ENCODE results near the gene ATAD2B. TPM values are rescaled to one million over a fixed set of nuclear protein-coding genes. Genes with fewer than 3 reads are reported as not detected.

Gene ATAD2B
- total and polyA plus RNA-seq, 2 donors (not counting 1 experiment from before 2014, with no cell fraction given) = 3.6 to 11.4 TPM

- Histone ChIP-seq H2AFZ (ENCODE audit: low read length) (no peak overlapping the region), H3K4me1 (ENCODE audit: control insufficient read depth, extremely low read depth, insufficient read depth, low read length) (no peaks in the 10 kb centered on the region), H3K9me3 (ENCODE audit: control insufficient read depth, insufficient read depth, low read depth, low read length) (no peaks in the 10 kb centered on the region), H3K9ac (ENCODE audit: insufficient read depth, low read length) (no peak overlapping the region), H3K79me2 (ENCODE audit: control insufficient read depth, insufficient read depth, low read length) (no peaks in the 10 kb centered on the region), H3K27me3 (ENCODE audit: control insufficient read depth, insufficient read depth, low read length) (no peaks in the 10 kb centered on the region), H3K4me2 (ENCODE audit: extremely low read depth, insufficient read depth, low read length) (no peak overlapping the region), H3K36me3 (ENCODE audit: control insufficient read depth, insufficient read depth, low read length) (no peaks in the 10 kb centered on the region), H3K27ac (ENCODE audit: insufficient read depth, low read length) (no peak overlapping the region), H4K20me1 (ENCODE audit: control insufficient read depth, extremely low read depth, insufficient read depth, low read length) (no peaks in the 10 kb centered on the region), H3K4me3 (replicated peaks in 1 of 4; ENCODE audit: control extremely low read depth in 1 of 4, insufficient read depth in 1 of 4, low read depth in 3 of 4, low read length in 4 of 4) (no peak overlapping the region)
- DNase-seq (ENCODE audit: low read depth in 2 of 2) = no peak
- TF ChIP-seq EZH2 (IDR thresholded peaks at IDR 0.05; ENCODE audit: low read length, missing control alignments) (no peak), CTCF (conservative IDR thresholded peaks at IDR 0.05 in 1 of 2, IDR thresholded peaks at IDR 0.05 in 1 of 2; ENCODE audit: low read depth in 1 of 2, low read length in 2 of 2) (no peak)
Measured at GRCh38 chr2:23837871-23838270, 89.1 kb downstream of the ATAD2B start.

- no peaks in the 10 kb centered on the region for H3K36me3 ChIP-seq (ENCODE audit: control insufficient read depth, insufficient read depth, low read length)
- H3K4me1 ChIP-seq (ENCODE audit: control insufficient read depth, extremely low read depth, insufficient read depth, low read length) = no peaks in the 10 kb centered on the region
- TF ChIP-seq EZH2 (IDR thresholded peaks at IDR 0.05; ENCODE audit: low read length, missing control alignments) (no peak), CTCF (conservative IDR thresholded peaks at IDR 0.05 in 1 of 2, IDR thresholded peaks at IDR 0.05 in 1 of 2; ENCODE audit: low read depth in 1 of 2, low read length in 2 of 2) (no peak)
Measured at GRCh38 chr2:23836971-23837565, 89.9 kb downstream of the ATAD2B start.

GRCh38 chr2:23836505-23836904 lies 90.4 kb downstream of the ATAD2B start:
- Histone ChIP-seq H3K4me2 (ENCODE audit: extremely low read depth, insufficient read depth, low read length) (no peak overlapping the region), H3K27me3 (ENCODE audit: control insufficient read depth, insufficient read depth, low read length) (no peaks in the 10 kb centered on the region), H3K4me3 (replicated peaks in 1 of 4; ENCODE audit: control extremely low read depth in 1 of 4, insufficient read depth in 1 of 4, low read depth in 3 of 4, low read length in 4 of 4) (no peak overlapping the region), H3K27ac (ENCODE audit: insufficient read depth, low read length) (no peak overlapping the region), H3K9ac (ENCODE audit: insufficient read depth, low read length) (no peak overlapping the region), H3K79me2 (ENCODE audit: control insufficient read depth, insufficient read depth, low read length) (no peaks in the 10 kb centered on the region), H4K20me1 (ENCODE audit: control insufficient read depth, extremely low read depth, insufficient read depth, low read length) (no peaks in the 10 kb centered on the region), H3K9me3 (ENCODE audit: control insufficient read depth, insufficient read depth, low read depth, low read length) (no peaks in the 10 kb centered on the region), H3K36me3 (ENCODE audit: control insufficient read depth, insufficient read depth, low read length) (no peaks in the 10 kb centered on the region), H2AFZ (ENCODE audit: low read length) (no peak overlapping the region), H3K4me1 (ENCODE audit: control insufficient read depth, extremely low read depth, insufficient read depth, low read length) (no peaks in the 10 kb centered on the region)
- TF ChIP-seq CTCF (conservative IDR thresholded peaks at IDR 0.05 in 1 of 2, IDR thresholded peaks at IDR 0.05 in 1 of 2; ENCODE audit: low read depth in 1 of 2, low read length in 2 of 2) = no peak
- DNase-seq (ENCODE audit: low read depth in 2 of 2) = no peak

More at GRCh38 chr2:23836971-23837565, 89.9 kb downstream of the ATAD2B start:
- no peak overlapping the region for H3K4me2 ChIP-seq (ENCODE audit: extremely low read depth, insufficient read depth, low read length)
- no peak overlapping the region for H2AFZ ChIP-seq (ENCODE audit: low read length)
- H3K27ac ChIP-seq (ENCODE audit: insufficient read depth, low read length) = no peak overlapping the region
- no peaks in the 10 kb centered on the region for H3K27me3 ChIP-seq (ENCODE audit: control insufficient read depth, insufficient read depth, low read length)
- H3K4me3 ChIP-seq (replicated peaks in 1 of 4; ENCODE audit: control extremely low read depth in 1 of 4, insufficient read depth in 1 of 4, low read depth in 3 of 4, low read length in 4 of 4) = no peak overlapping the region
- H3K9me3 ChIP-seq (ENCODE audit: control insufficient read depth, insufficient read depth, low read depth, low read length) = no peaks in the 10 kb centered on the region
- H3K79me2 ChIP-seq (ENCODE audit: control insufficient read depth, insufficient read depth, low read length) = no peaks in the 10 kb centered on the region
- H4K20me1 ChIP-seq (ENCODE audit: control insufficient read depth, extremely low read depth, insufficient read depth, low read length) = no peaks in the 10 kb centered on the region
- no peak for DNase-seq (ENCODE audit: low read depth in 2 of 2)
- H3K9ac ChIP-seq (ENCODE audit: insufficient read depth, low read length) = no peak overlapping the region

Measured in fibroblast of lung (primary cell).